SU-DHL-6 (cell line): Measurements from ENCODE around the gene RAD1.

Experiments used
- EZH2phosphoT487 ChIP-seq: fragments of 200-600 bp; sonication (generic), shearing (Covaris generic); conservative IDR thresholded peaks from 2 replicates; pipeline ENCODE4 v1.6.1; 2018; ENCODE audit warnings: mild to moderate bottlenecking, antibody characterized with exemption, low read length, moderate library complexity, mixed read lengths
- TF ChIP-seq, protein P1 (sequence below): fragments of 200-600 bp; sonication (generic); IDR thresholded peaks from one replicate; pipeline ENCODE4 v1.5.1; 2017; ENCODE audit warnings: antibody characterized with exemption, mild to moderate bottlenecking, low read length, moderate library complexity; ENCODE audit not compliant: insufficient read depth, poor library complexity, severe bottlenecking

DNA sequence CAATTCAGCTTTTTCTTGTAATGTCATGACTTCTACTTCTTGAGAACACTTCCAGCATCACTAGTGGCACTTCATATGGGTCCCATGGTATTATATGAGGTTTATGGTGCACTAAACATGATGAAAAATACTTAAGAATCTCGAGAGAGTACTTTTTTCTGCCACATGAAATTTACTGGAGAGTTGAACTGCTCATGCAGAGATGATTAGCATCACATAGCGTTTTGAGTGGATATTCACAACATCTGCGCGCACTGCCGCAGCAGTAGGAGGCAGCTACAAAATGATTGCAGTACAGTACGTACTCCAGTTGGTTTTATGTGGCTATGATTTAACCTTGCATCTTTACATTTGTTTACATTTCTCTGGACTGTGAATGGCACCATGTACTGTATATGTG is 14.7 kb downstream of the RAD1 start:
- TF ChIP-seq, protein P1, sequence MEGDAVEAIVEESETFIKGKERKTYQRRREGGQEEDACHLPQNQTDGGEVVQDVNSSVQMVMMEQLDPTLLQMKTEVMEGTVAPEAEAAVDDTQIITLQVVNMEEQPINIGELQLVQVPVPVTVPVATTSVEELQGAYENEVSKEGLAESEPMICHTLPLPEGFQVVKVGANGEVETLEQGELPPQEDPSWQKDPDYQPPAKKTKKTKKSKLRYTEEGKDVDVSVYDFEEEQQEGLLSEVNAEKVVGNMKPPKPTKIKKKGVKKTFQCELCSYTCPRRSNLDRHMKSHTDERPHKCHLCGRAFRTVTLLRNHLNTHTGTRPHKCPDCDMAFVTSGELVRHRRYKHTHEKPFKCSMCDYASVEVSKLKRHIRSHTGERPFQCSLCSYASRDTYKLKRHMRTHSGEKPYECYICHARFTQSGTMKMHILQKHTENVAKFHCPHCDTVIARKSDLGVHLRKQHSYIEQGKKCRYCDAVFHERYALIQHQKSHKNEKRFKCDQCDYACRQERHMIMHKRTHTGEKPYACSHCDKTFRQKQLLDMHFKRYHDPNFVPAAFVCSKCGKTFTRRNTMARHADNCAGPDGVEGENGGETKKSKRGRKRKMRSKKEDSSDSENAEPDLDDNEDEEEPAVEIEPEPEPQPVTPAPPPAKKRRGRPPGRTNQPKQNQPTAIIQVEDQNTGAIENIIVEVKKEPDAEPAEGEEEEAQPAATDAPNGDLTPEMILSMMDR: no peak
- TF ChIP-seq EZH2phosphoT487: no peak
